ENCODE data around the gene GLI3.

DNA sequence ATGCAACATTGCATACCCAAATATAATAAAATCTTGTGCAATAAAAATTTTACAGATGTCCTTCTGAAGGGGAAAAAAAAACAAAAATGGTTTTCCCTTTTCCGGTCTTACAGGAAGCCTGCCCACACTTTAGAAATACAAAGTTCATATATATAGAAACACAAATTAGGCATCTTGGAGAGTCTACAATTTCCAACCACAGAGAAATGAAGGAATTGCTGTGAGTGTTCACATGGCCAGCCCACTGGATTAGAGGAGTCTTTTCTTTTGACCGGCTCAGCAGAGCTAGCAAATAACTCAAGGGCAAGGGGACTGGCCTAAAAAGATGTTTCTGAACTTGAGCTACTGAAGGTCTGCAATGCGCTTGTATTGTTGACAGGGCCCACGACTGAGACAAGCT lies 92.4 kb downstream of the GLI3 start:
- TF ChIP-seq, protein P1, sequence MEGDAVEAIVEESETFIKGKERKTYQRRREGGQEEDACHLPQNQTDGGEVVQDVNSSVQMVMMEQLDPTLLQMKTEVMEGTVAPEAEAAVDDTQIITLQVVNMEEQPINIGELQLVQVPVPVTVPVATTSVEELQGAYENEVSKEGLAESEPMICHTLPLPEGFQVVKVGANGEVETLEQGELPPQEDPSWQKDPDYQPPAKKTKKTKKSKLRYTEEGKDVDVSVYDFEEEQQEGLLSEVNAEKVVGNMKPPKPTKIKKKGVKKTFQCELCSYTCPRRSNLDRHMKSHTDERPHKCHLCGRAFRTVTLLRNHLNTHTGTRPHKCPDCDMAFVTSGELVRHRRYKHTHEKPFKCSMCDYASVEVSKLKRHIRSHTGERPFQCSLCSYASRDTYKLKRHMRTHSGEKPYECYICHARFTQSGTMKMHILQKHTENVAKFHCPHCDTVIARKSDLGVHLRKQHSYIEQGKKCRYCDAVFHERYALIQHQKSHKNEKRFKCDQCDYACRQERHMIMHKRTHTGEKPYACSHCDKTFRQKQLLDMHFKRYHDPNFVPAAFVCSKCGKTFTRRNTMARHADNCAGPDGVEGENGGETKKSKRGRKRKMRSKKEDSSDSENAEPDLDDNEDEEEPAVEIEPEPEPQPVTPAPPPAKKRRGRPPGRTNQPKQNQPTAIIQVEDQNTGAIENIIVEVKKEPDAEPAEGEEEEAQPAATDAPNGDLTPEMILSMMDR (conservative IDR thresholded peaks at IDR 0.05; ENCODE audit: low read length) = no peak
- TF ChIP-seq EZH2phosphoT487 (IDR thresholded peaks at IDR 0.05; ENCODE audit: borderline replicate concordance) = no peak

All from Loucy (cell line).